Hindlimb muscle (tissue), 1 donor: ENCODE results near the gene CDH4. TPM values are rescaled to one million over a fixed set of nuclear protein-coding genes. Genes with fewer than 3 reads are reported as not detected.
A peak's percentile ranks its signal among the peaks of the same experiment; 100 is the strongest.

Source experiments
- DNase-seq: peaks from one replicate; pipeline ENCODE4 v3.0.0-alpha.2; 2013
- polyA plus RNA-seq: library from polyadenylated mRNA; unstranded; fragments of 120-200 nt; gene quantifications from one replicate; pipeline ENCODE4 v1.2.1, GENCODE V29; 2013; ENCODE audit not compliant: insufficient read length

Gene CDH4
- polyA plus RNA-seq, 1 donor = 1.0 TPM

DNA sequence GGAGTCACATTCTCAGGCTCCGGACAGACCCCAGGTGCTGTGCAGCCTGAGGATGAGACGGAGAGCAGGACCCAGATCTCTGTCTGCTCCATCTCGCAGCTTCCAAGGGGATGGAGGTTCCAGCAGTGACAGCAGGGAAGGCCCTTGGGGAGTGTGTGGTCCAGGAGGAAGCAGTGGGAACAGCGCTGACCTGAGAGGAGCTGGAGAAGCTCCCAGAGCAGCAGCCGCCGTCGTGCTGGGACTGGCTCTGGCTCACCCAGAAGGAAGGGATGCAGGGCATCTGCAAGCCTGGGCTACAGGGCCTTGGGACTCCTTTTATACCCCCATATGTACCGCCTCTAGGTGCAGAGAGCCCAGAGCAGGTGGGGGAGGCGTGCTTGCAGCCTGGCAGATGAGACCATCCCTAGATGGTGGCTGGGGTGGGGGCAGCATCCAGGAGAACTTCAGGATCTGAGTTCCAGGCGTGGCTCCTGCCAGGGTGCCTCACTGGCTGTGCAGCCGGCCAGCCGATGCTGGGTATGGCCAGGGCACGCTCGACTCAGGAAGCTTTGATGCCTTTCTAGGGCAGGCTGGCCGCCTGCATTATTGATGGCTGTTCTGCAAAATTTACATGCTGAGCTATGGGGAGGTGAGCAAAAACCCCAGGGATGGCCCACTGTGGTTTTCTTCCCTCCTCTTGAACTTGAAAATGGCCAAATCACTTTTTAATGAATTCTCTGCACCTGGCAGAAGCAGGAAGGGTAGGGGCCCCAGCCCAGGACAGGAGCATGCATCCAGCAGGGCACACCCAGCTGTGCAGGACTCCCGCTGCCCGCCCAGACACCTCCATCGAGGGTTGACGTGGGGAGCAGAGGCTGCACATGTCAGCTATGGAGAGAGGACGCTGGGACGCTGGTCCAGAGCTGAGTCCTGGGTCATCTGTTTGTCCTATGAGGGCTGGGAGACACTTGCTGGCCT is 634.0 kb downstream of the CDH4 start:
- DNase-seq = no peak

DNA sequence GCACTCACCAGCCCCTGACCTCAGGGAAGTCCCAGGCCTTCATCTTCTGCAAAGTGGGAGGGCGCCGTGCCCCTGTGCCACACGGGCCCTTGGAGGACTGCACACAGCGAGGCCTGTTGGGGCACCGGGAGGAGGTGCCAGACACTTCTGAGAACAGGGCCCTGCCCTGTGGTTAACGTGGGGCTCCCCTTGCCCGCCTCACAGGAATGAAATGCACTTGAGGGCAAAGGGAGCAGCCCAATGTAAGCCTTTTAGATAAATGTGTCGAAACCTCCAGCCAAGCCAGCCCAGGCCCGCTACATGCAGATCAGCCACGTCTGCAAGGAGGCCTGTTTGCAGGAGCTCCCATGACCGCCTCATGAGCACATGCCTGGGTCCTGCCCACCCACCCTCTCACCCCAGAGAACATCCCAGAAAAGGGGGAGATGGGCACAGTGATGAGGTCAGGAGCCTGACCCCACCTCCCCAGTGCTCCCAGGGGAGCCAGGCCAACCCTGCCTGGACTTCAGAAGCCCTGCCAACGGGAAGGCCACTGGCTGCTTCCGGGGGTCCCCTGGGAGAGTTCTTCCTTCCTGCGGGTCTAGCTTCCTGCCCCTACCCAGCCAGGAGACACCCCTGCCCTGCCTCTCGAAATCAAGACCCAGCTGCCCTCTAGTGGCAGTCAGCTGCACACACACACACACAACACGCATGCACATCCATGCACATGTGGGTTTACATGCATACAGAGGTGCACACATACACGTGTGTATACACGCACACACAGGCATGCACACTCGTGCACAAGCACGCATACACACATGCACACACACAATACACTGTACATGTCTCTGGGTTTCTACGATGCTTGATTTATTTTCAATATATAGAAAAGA is 634.9 kb downstream of the CDH4 start:
- DNase-seq = no peak

DNA sequence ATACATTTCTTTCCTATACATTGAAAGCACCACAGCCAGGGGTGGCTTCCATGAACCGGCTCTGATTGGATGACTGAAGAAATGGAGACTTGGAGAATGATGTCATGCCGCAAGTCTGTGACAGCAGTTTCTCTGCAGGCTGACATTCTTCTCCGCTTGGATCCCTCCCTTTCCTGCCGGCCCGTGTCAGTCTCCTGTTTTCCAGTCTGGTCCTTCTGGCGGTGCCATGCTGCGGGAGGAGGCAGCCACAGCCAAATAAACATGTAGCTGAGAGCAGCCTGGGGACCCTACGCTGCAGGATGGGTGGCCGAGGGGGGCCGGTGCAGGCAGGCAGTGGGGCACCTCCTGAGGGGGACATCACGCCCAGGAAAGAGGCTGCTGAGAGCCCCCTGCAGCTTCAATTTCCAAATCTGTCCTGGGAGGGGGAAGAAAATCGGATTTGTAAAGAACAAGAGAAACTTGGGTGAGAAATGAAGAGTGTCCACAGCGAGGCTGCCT is 635.6 kb downstream of the CDH4 start:
- no peak for DNase-seq

DNA sequence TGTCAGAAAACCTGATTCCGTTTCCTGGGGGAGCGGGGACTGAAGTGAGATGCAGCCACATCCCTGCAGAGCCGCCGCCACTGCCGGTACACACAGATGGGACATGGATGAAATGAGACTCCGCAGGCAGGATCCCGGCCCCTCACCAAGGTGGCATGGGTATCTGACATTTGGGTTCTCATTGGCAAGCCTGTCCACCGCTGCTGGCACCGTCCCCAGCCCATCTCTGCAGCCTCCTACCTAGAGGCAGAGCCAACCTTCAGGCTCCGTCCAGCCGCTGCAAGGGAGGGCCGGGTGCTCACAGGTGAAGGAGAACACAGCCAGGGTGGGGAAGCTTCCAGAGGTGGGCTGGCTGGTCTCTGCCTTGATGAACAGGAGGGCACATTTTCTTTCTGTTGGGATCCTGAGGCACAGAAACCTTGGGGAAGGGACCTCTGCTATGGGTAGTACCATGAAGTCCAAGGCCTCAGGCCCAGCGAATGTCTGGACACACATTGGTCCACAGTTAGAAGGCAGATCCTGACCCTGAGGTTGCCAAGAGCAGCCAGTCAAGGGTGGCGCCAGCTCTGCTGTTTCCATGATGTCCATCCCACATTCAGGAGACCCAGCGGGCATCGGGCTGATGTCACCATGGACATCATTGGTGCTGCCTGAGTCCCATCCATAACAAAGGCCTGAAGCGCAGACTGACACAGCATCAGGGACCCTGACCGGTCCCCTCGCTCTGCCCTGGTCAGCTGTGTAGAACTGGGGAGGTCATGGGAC is 636.2 kb downstream of the CDH4 start:
- no peak for DNase-seq

DNA sequence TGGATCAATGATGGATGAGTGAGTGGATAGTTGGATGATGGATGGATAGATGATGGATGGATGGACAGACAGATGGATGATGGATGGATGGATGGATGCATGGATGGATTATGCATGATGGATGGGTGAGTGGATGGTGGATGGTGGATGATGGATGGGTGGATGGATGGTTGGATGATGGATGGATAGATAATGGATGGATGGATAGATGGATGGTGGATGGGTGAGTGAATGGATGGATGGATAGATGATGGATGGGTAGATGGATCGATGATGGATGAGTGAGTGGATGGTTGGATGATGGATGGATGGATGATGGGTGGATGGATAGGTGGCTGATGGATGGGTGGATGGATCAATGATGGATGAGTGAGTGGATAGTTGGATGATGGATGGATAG is 637.6 kb downstream of the CDH4 start:
- DNase-seq = no peak

DNA sequence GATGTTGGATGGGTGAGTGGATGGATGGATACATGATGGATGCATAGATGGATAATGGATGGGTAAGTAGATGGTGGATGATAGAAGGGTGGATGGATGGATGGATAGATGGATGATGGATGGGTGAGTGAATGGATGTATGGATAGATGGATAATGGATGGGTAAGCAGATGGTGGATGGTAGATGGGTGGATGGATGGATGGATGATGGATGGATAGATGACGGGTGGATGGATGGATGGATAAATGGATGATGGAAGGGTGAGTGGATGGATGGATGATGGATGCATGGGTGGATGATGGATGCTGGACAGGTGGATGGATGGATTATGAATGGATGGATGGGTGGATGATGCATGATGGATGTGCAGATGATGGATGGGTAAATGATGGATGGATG is 638.1 kb downstream of the CDH4 start:
- no peak for DNase-seq

DNA sequence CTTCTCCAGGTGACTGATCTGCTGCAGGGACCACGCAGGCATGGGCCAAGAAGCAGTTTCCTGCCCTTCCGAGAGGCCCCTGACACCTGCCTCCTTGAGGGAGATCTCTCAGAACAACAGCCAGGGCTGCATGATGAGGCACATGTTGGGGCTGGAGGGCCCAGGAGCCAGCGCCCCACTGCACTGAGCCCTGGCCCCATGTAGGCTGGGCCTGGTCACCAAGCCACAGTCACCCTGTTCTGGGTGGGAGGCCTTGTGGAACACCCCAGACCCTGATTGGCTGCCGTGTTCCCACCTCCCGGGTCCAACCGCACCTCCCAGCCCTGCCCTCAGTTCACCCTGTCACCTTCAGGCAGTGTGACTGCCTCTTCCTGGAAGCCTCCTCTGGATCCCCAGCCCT is 639.4 kb downstream of the CDH4 start:
- no peak for DNase-seq

DNA sequence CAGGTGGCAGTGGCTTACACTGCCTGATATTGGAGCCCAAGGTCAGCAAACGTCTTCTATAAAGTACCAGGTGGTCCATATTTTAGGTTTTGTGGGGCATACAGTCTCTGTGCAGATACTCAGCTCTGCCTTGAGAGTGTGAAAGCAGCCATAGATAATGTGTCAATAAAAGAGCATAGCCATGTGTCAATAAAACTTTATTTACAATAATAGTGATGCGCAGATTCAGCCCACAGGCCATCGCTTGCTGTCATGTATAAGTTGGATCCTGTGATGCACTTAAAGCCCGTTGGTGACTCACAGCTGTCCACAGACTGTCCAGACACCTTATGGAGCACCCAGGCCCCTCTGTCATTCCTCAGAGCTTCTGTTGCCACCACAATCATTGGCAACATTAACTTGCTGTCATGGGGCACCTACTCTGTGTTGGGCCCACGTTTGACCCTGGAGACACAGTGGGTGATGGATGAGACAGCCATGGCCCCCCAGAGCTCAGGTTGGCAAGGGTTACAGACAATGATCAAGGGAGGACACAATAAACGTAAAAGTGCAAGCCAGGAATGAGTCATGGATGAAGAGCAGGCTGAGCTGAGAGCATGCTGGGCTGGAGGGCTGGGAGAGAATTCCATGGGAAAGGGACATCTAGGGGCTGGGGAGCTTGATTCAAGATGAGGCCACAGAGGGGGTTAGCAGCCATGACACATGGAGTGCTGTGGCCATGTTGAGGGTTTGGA is 640.0 kb downstream of the CDH4 start:
- DNase-seq = no peak

DNA sequence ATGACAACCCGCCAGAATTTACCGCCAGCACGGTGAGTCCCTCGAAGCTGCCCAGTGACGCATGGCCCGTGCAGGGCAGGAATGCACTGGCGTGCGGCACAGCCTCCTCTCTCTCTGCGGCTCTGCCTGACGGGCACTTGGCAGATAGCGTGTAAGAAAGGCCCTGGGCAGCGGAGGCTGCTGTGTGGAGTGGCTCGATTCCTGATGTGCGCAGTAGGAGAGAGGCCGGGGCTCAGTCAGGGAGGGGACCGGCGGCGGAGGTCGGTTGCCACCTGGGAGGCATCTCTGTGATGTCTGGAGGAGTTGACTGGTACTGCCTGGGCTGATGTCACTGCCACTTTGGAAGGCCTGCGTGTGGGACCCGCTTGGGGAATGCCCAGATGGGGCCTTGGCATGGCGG is 643.0 kb downstream of the CDH4 start:
- DNase-seq = no peak

DNA sequence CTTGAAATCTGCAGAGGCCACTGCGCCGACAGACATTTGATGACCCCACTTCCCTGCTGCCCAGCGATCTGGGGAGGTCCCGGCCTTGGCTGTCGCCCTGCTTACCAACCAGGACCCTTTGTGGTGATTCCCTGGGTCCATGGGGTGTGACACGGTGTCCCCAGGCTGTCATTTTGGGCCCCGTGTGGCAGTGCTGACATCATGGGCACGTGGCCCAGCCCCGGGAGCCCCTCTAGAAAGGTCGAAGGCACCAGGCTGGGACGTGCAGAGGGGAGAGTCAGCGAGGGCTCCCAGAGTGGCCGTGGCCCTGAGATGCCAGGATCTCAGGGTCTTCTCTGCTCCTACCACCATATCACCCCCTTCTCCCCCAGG is 643.6 kb downstream of the CDH4 start:
- DNase-seq = no peak

DNA sequence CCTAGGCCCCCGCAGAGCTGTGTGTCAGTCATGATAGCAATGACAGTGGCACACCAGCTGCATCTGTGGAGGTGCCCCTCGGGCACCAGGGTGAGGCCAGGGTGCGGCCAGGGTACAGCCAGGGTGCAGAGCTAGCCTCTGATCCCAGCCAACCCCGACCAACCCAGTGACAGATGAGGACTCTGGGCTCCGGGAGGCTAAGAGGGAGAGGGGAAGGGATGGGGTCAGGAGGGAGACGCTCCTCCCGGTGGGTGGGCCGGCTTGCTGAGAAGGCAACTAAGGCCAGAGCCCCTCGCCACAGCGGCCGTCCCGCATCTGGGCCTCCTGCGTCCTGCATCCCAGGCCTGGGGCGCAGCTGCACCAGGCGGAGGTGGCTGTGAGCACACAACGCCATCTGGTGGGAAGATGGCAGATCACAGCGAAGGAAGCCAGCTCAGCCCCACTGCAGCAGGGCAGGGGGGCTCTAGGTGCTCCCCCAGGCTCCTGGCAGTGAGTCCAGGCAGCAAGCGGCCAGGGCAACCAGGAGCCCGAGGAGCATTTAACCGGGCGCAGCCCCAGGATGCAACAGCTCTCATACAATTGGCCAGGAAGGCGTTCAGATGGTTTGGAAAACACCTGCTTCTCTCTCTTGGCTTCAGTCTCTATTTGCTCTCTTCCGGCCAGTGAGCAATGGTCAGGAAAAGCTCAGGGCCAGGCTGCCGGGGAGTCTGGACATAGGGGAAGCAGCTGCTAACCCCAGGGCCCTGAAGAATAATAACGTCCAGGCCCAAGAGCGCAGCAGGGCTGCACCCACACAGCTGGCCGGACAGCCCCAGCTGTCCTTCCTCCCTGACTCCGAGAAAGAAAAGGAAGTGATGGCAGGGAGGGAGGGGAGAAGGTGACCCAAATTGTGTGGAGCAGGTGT is 644.2 kb downstream of the CDH4 start:
- DNase-seq = peak; percentile 64

DNA sequence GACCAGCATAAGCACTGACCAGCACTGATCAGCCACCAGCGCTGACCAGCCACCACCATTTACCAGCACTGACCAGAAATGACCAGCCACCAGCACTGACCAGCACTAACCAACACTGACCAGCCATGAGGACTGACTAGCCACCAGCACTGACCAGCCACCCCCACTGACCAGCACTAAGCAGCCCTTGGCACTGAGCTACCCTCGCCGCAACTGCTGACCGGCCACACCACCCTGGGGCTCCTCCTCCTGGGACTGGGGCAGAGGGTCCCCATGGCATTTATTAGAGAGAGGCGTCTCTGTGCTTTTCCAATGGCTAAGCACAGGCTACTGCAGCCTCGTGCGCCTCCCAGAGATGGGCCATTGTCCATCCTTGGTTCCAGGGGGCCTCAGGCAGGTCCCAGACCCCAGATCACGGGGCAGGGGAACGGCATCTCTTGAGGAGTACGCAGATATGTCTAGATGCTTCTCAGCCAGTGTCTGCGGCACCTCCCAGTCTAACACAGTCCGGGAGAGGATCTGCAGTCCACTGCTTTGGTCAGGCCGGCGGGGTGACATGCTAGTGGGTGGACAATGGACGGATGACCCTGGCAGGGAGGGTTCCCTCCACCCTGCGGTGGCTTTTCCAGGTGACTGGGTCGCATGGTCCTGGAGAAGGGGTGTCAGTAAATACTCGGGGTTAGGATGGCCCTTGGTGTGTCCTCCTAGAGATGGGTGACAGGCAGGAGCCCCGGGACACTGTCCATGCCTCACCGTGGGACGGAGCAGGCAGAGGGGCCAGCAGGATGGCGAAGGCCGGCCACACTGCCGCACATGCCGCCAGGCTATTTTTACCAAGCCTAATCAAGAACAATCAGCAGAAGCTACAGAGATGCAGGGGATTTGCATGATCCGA is 645.6 kb downstream of the CDH4 start:
- DNase-seq = no peak

DNA sequence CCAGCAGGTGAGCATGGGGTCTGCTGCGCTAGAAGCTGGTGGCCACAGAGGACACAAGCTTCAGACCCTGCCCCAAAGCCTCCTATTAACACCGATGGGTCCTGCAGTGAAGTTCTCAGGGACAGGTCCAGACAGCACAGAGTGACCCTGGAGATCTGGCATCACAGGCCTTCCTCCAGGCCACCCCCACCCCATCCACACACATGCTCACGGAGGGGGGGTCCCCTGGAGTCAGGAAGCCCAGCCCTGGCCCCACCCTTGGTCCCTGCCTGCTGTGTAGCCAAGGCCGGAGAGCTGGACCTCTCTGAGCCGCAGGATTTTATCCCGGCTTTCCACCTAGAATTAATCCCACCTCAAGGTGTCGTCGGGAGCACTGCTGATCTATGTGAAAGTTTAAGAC is 646.3 kb downstream of the CDH4 start:
- DNase-seq = no peak

DNA sequence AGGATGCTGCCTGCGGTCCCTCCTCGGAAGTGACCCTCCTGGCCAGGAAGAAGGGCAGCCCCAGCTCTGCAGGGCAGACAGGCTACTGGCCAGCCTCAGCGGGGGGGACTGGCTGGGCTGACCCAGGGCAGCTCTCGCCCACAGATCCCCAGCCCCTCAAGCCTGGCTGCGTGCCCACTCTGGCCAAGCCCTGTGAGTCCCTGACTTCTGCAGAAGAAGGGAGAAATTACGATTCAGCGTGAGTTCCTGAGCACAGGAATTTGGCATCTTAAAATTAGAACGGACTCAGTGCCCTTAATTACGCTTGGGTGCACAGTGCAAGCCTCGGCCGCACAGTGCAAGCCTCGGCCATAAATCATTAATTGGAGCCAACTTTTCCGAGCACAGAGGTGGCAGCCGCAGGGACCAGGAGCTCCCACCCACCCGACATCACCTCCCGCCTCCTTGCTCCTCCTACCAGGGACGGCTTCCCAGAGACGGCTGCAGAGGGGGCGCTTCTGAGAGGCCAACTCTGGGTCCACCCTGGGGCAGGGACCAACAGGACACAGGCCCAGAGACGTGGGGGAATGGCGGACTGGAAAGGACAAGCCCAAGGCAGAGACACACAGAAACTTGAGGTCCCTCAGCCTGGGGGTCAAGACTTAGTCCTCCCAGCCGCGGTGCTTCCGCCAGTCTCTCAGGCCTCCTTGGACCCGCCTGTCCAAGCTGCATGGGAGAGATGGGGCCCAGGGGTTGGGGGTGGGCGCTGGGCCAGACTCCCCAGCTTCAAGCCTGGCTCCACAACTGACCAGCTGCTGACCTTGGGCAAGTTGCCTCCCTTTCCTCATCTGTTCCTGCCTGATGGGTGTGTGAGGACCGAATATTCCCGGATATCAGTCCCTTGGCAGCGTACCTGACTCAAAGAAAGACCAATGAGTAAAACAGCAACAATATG is 648.2 kb downstream of the CDH4 start:
- no peak for DNase-seq

DNA sequence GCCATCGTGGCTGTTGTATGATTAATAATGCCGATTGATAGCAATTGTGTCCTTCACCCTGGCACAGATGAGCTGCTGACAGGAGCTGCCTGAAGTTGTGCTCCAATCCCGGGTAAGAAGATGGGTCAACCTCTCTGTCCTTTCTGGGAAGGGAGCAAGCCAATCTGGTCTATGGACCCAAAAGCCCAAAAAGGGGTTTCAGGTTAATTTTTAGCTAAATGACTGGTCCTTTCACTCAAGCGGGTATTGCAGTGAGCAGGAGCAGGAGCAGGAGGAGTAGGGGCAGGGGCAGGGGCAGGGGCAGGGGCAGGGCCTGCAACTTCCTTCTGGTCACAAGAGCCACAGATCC is 648.9 kb downstream of the CDH4 start:
- no peak for DNase-seq

DNA sequence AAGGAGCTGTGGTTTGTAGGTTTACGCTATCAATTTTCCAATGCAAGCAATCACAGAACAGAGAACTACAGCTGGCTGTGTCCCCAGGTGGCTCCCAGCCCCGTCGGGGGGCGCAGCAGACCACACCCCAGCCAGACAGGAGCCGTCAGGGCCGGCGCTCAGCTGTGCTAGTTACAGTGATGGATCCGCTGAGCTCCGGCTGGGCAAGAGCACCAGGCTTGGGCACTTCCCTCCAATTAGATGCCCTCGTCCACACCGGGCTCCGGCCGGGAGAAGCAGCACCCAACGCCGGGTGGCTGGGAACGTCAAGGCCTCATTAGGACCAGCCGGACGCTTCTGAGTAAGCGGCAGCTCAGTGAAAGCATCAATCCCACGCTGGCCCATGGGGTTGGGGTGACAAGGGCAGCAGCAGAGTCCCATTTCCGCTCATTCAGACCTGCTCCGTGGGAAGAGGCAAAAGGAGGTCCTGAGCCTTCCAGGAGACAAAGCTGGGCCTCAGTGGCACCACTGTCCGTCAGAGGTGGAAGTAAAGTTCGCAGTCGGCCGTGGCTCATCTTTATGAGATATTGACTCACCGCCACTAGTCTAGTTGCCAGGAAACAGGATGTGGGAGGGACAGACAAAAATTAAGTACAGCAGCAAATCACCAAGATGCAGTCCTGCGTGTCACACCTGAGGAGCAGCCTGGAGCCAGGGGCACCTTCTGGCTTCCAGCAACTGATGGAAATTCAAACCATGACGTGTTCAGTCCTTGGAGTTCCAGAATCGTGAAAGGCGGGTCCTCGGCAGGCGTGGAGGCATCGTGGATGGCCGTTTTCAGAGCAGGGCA is 649.5 kb downstream of the CDH4 start:
- no peak for DNase-seq

DNA sequence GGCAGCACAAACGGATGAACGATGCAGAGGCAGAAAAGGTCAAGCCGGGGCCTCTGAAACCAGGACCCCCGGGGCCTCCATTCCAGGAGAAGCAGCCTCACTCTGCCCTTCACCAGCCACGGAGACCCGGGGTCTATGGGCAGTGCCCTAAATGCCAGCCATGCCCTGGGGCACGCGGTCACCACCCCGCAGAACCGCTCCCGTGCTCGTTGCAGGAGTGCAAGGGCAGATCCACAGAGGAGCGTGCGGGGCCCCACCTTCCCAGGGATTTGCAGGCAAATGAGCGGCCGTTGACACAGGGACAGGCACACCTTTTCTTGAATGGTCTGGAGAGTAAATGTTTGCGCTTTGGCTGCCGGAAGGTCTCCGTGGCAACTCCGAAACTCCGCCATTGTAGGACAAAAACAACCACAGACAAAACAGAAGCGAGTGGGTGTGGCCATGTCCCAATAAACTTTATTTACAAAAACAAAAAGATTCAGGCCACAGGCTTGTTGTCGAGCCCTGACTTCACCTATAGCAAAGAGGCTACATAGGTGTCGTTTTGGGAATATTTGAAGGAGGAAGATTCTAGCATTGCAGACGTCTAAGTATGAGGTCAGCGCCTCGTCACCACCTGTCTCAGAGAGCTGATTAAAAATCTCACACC is 650.3 kb downstream of the CDH4 start:
- no peak for DNase-seq
